PC-3 (cell line): Measurements from ENCODE around the gene DSC2.

Experiments used
- CTCF ChIP-seq: fragments of 300-600 bp; sonication (generic); conservative IDR thresholded peaks from 2 replicates; pipeline ENCODE4 v1.5.1; 2017; ENCODE audit warnings: antibody characterized with exemption, low read depth, mild to moderate bottlenecking, low read length
- EZH2 ChIP-seq: fragments of 300-600 bp; sonication (generic); IDR thresholded peaks from one replicate; pipeline ENCODE4 v1.6.1; 2017; ENCODE audit warnings: antibody characterized with exemption, mild to moderate bottlenecking, low read length; ENCODE audit not compliant: unreplicated experiment
- EZH2phosphoT487 ChIP-seq: fragments of 300-600 bp; sonication (generic); IDR thresholded peaks from 2 replicates; pipeline ENCODE4 v1.6.1; 2018; ENCODE audit warnings: mild to moderate bottlenecking, antibody characterized with exemption, low read length, borderline replicate concordance

- TF ChIP-seq CTCF (no peak), EZH2phosphoT487 (no peak), EZH2 (no peak)
These were observed 8.3 kb downstream of the DSC2 start for GRCh38 chr18:31093880-31094279.
